Activated B cell treated with CpG ODN at 0.5 μM for 24 hours (primary cell): ENCODE measurements around the gene CRYL1. TPM values are rescaled to one million over a fixed set of nuclear protein-coding genes. Genes with fewer than 3 reads are reported as not detected.

ENCODE experiments used
- ATAC-seq: fragments of 200-7000 bp; cut with Tn5 transposase; one replicate; pipeline ENCODE4 v1.10.0; 2021; ENCODE audit warnings: low read depth, mild to moderate bottlenecking, moderate library complexity
- CTCF ChIA-PET: fragments of 350-600 bp; sonication (Branson Sonifier 250); formaldehyde crosslinking; loops from one replicate; lab custom pipeline; 2021; ENCODE audit warnings: antibody characterized with exemption; lab: Charles Lee
- POLR2A ChIA-PET: fragments of 350-600 bp; sonication (Branson Sonifier 250); formaldehyde crosslinking; loops from one replicate; lab custom pipeline; 2021; ENCODE audit warnings: antibody characterized with exemption; lab: Charles Lee
- DNase-seq: peaks from one replicate; pipeline ENCODE4 v3.0.0; 2022
- H3K27ac Mint-ChIP-seq: one replicate; pipeline ENCODE4 v1.8.0; 2020; ENCODE audit warnings: mixed read lengths
- H3K27me3 Mint-ChIP-seq: one replicate; pipeline ENCODE4 v1.8.0; 2021; ENCODE audit warnings: mixed read lengths
- H3K36me3 Mint-ChIP-seq: one replicate; pipeline ENCODE4 v1.8.0; 2021; ENCODE audit warnings: low read depth, mixed read lengths
- H3K4me1 Mint-ChIP-seq: one replicate; pipeline ENCODE4 v1.8.0; 2021; ENCODE audit warnings: mixed read lengths
- H3K4me3 Mint-ChIP-seq: one replicate; pipeline ENCODE4 v1.8.0; 2020; ENCODE audit warnings: mild to moderate bottlenecking, mixed read lengths
- H3K9me3 Mint-ChIP-seq: one replicate; pipeline ENCODE4 v1.8.0; 2020; ENCODE audit warnings: mixed read lengths
- CTCF ChIP-seq: fragments of 200-600 bp; IDR thresholded peaks from one replicate; pipeline ENCODE4 v1.8.0; 2022; ENCODE audit warnings: antibody characterized with exemption, mild to moderate bottlenecking
- intact Hi-C: fragments of 100-400 bp; cut with micrococcal nuclease; formaldehyde crosslinking; loops from one replicate; pipeline ENCODE4 v1.15.1; 2024
- total RNA-seq: library from RNA; stranded (reverse); gene quantifications from 2 replicates; pipeline ENCODE4 v1.2.3, GENCODE V29; 2022

The CRYL1 gene
- total RNA-seq, 1 donor from 2014 or later = 9.6 TPM

- H3K4me1 Mint-ChIP-seq = no peaks in the 10 kb centered on the region
- DNase-seq (no peak), ATAC-seq (no peak)
- peaks cover 8% of the 10 kb centered on the region for H3K9me3 Mint-ChIP-seq
- H3K27ac Mint-ChIP-seq = no peak overlapping the region
- no peak for TF ChIP-seq CTCF
- ChIA-PET POLR2A (no interaction called here), CTCF (no interaction called here)
- no peaks in the 10 kb centered on the region for H3K27me3 Mint-ChIP-seq
- no peaks in the 10 kb centered on the region for H3K36me3 Mint-ChIP-seq
- no peak overlapping the region for H3K4me3 Mint-ChIP-seq
- intact Hi-C loops = no loop called here
Observed at GRCh38 chr13:20534038-20534608, 8.5 kb upstream of the CRYL1 start.

GRCh38 chr13:20528452-20528851 is 2.8 kb upstream of the CRYL1 start:
- intact Hi-C loops = loop anchor here (5.0 to 10.0 kb wide), 2 partner anchors 571 to 1146 kb away; partner anchors contain the start of genes FGF9 and ZMYM2
- peaks cover 16% of the 10 kb centered on the region for H3K4me1 Mint-ChIP-seq

GRCh38 chr13:20526664-20527063 is 1.0 kb upstream of the CRYL1 start:
- ChIA-PET CTCF (interaction anchor here (2.1 kb wide), 1 partner anchor 9 kb away, joined by 5 read pairs; no protein-coding TSS in a partner anchor), POLR2A (interaction anchor here (1.2 to 2.9 kb wide), 4 partner anchors 16 to 247 kb away, joined by 3 to 36 read pairs (median 9); partner anchors contain the start of genes EEF1AKMT1 and IFT88)
- H3K4me1 Mint-ChIP-seq = peaks cover 16% of the 10 kb centered on the region
- peaks cover 3% of the 10 kb centered on the region for H3K9me3 Mint-ChIP-seq
- no peak for TF ChIP-seq CTCF
- no peaks in the 10 kb centered on the region for H3K27me3 Mint-ChIP-seq
- ATAC-seq = no peak
- no peaks in the 10 kb centered on the region for H3K36me3 Mint-ChIP-seq
- H3K4me3 Mint-ChIP-seq = peak overlapping the region; percentile 86
- intact Hi-C loops = loop anchor here (1.0 to 10.0 kb wide), 5 partner anchors 18 to 1148 kb away; partner anchors contain the start of genes FGF9 and ZMYM2
- peak overlapping the region; percentile 78 for H3K27ac Mint-ChIP-seq
- DNase-seq = no peak

More at GRCh38 chr13:20528452-20528851, 2.8 kb upstream of the CRYL1 start:
- peaks cover 3% of the 10 kb centered on the region for H3K9me3 Mint-ChIP-seq
- no peaks in the 10 kb centered on the region for H3K36me3 Mint-ChIP-seq
- no peaks in the 10 kb centered on the region for H3K27me3 Mint-ChIP-seq
- TF ChIP-seq CTCF = no peak
- DNase-seq (no peak), ATAC-seq (no peak)
- H3K27ac Mint-ChIP-seq = no peak overlapping the region
- POLR2A ChIA-PET = interaction anchor here (1.4 kb wide), 1 partner anchor 15 kb away, joined by 3 read pairs; no protein-coding TSS in a partner anchor
- no peak overlapping the region for H3K4me3 Mint-ChIP-seq
- CTCF ChIA-PET = no interaction called here

GRCh38 chr13:20525144-20525600 is 485 bp downstream of the CRYL1 start:
- Mint-ChIP-seq H3K4me1 (peaks cover 16% of the 10 kb centered on the region), H3K27ac (peak overlapping the region; percentile 79), H3K27me3 (no peaks in the 10 kb centered on the region), H3K9me3 (no peaks in the 10 kb centered on the region), H3K4me3 (peak overlapping the region; percentile 87), H3K36me3 (no peaks in the 10 kb centered on the region)
- POLR2A ChIA-PET = interaction anchor here (0.5 to 2.9 kb wide), 4 partner anchors 20 to 309 kb away, joined by 8 to 36 read pairs (median 12); partner anchors contain the start of gene IFT88
- DNase-seq (no peak), ATAC-seq (peak; percentile 6)
- intact Hi-C loops = loop anchor here (2.0 to 10.0 kb wide), 4 partner anchors 30 to 1150 kb away; partner anchors contain the start of genes FGF9, XPO4 and ZMYM2
- TF ChIP-seq CTCF = no peak
- CTCF ChIA-PET = no interaction called here
